Measurements from ENCODE around the gene TIGD3.

TIGD3 gene

GRCh38 chr11:65386307-65387140 is 32.0 kb downstream of the TIGD3 start, which contains the start of gene FRMD8:
FRMD8 (plus strand) TSS chr11:65386637; CDS start chr11:65387037, 400 bp downstream.
- Histone ChIP-seq H3K4me1 (ENCODE audit: control insufficient read depth, insufficient read depth, low read length) (peaks cover 6% of the 10 kb centered on the region), H3K27me3 (ENCODE audit: control insufficient read depth, insufficient read depth, low read length) (no peaks in the 10 kb centered on the region), H3K36me3 (ENCODE audit: control insufficient read depth, insufficient read depth, low read length) (no peaks in the 10 kb centered on the region)

DNA sequence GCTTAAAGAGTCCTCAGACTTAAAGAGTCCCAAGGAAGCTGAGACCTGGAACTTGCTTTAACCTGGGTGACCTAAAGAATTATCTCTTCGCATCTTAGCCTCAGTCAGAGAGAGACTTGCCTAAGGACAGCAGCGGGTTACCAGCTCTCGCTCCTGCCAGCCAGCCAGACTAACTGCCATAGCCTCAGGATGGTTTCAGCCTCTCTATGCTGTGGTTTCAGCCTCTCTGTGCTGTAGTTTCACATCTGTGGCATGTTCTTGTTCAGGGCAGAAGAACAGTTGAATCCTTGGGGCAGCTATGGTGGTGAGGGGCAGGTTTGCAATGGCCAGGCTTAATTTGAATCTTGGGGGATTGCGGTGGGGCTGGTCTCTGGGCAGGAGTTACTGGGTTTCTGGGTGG is 34.2 kb downstream of the TIGD3 start:
- no peak overlapping the region for H3K9ac ChIP-seq (ENCODE audit: low read depth, low read length)
- H3K27me3 ChIP-seq (ENCODE audit: control insufficient read depth, insufficient read depth, low read length) = no peaks in the 10 kb centered on the region
- peaks cover 6% of the 10 kb centered on the region for H3K36me3 ChIP-seq (ENCODE audit: control insufficient read depth, insufficient read depth, low read length)
- H3K4me3 ChIP-seq (ENCODE audit: low read depth, low read length) = no peak overlapping the region
- no peaks in the 10 kb centered on the region for H3K9me3 ChIP-seq (ENCODE audit: control insufficient read depth, insufficient read depth, low read length)
- H3K4me1 ChIP-seq (ENCODE audit: control insufficient read depth, insufficient read depth, low read length) = peaks cover 4% of the 10 kb centered on the region

More at GRCh38 chr11:65386307-65387140, 32.0 kb downstream of the TIGD3 start, which contains the start of gene FRMD8:
- Histone ChIP-seq H3K9me3 (ENCODE audit: control insufficient read depth, insufficient read depth, low read length) (no peaks in the 10 kb centered on the region), H3K4me3 (ENCODE audit: low read depth, low read length) (peak within 1 kb of the TSS; percentile 75), H3K9ac (ENCODE audit: low read depth, low read length) (peak within 1 kb of the TSS; percentile 81)

- no peaks in the 10 kb centered on the region for H3K9me3 ChIP-seq (ENCODE audit: control insufficient read depth, insufficient read depth, low read length)
- peaks cover 4% of the 10 kb centered on the region for H3K4me1 ChIP-seq (ENCODE audit: control insufficient read depth, insufficient read depth, low read length)
- H3K27me3 ChIP-seq (ENCODE audit: control insufficient read depth, insufficient read depth, low read length) = no peaks in the 10 kb centered on the region
- no peak overlapping the region for H3K4me3 ChIP-seq (ENCODE audit: low read depth, low read length)
- H3K36me3 ChIP-seq (ENCODE audit: control insufficient read depth, insufficient read depth, low read length) = peaks cover 10% of the 10 kb centered on the region
- H3K9ac ChIP-seq (ENCODE audit: low read depth, low read length) = no peak overlapping the region
These were observed 34.9 kb downstream of the TIGD3 start for GRCh38 chr11:65389294-65389980.

- Histone ChIP-seq H3K4me3 (ENCODE audit: low read depth, low read length) (no peak overlapping the region), H3K9me3 (ENCODE audit: control insufficient read depth, insufficient read depth, low read length) (no peaks in the 10 kb centered on the region), H3K36me3 (ENCODE audit: control insufficient read depth, insufficient read depth, low read length) (peaks cover 11% of the 10 kb centered on the region), H3K9ac (ENCODE audit: low read depth, low read length) (no peak overlapping the region), H3K27me3 (ENCODE audit: control insufficient read depth, insufficient read depth, low read length) (no peaks in the 10 kb centered on the region), H3K4me1 (ENCODE audit: control insufficient read depth, insufficient read depth, low read length) (peaks cover 4% of the 10 kb centered on the region)
These were observed 35.8 kb downstream of the TIGD3 start for GRCh38 chr11:65390099-65390941.

- no peaks in the 10 kb centered on the region for H3K9me3 ChIP-seq (ENCODE audit: control insufficient read depth, insufficient read depth, low read length)
- peaks cover 11% of the 10 kb centered on the region for H3K36me3 ChIP-seq (ENCODE audit: control insufficient read depth, insufficient read depth, low read length)
- H3K4me3 ChIP-seq (ENCODE audit: low read depth, low read length) = no peak overlapping the region
- no peaks in the 10 kb centered on the region for H3K27me3 ChIP-seq (ENCODE audit: control insufficient read depth, insufficient read depth, low read length)
- H3K4me1 ChIP-seq (ENCODE audit: control insufficient read depth, insufficient read depth, low read length) = peaks cover 4% of the 10 kb centered on the region
- H3K9ac ChIP-seq (ENCODE audit: low read depth, low read length) = no peak overlapping the region
These were observed 36.4 kb downstream of the TIGD3 start for GRCh38 chr11:65390996-65391395.

- Histone ChIP-seq H3K9me3 (ENCODE audit: control insufficient read depth, insufficient read depth, low read length) (no peaks in the 10 kb centered on the region), H3K4me1 (ENCODE audit: control insufficient read depth, insufficient read depth, low read length) (peaks cover 2% of the 10 kb centered on the region), H3K4me3 (ENCODE audit: low read depth, low read length) (no peak overlapping the region), H3K36me3 (ENCODE audit: control insufficient read depth, insufficient read depth, low read length) (peaks cover 19% of the 10 kb centered on the region), H3K9ac (ENCODE audit: low read depth, low read length) (no peak overlapping the region), H3K27me3 (ENCODE audit: control insufficient read depth, insufficient read depth, low read length) (no peaks in the 10 kb centered on the region)
These were observed 37.8 kb downstream of the TIGD3 start for GRCh38 chr11:65392186-65392829.

DNA sequence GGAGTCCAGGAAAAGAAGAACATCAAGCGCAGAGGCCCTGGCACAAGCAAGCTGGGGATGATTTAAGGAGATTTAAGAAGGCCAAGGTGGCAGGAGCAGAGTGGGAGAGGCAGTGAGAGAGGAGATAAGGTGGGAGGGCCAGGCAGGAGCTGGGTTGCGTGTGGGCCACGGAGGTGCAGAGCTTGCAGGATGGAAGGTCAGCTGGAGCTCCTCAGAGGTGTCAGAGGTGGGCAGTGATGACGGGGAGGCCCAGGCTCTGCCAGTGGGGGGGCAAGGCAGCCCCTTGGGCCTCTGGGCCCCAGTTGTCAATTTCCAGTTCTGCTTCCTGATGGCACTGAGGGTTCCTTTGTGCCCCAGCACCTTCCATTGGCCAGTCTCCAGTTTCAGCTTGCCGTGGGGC is 38.3 kb downstream of the TIGD3 start:
- H3K9me3 ChIP-seq (ENCODE audit: control insufficient read depth, insufficient read depth, low read length) = no peaks in the 10 kb centered on the region
- peaks cover 2% of the 10 kb centered on the region for H3K4me1 ChIP-seq (ENCODE audit: control insufficient read depth, insufficient read depth, low read length)
- peaks cover 22% of the 10 kb centered on the region for H3K36me3 ChIP-seq (ENCODE audit: control insufficient read depth, insufficient read depth, low read length)
- no peaks in the 10 kb centered on the region for H3K27me3 ChIP-seq (ENCODE audit: control insufficient read depth, insufficient read depth, low read length)
- H3K4me3 ChIP-seq (ENCODE audit: low read depth, low read length) = no peak overlapping the region
- no peak overlapping the region for H3K9ac ChIP-seq (ENCODE audit: low read depth, low read length)

DNA sequence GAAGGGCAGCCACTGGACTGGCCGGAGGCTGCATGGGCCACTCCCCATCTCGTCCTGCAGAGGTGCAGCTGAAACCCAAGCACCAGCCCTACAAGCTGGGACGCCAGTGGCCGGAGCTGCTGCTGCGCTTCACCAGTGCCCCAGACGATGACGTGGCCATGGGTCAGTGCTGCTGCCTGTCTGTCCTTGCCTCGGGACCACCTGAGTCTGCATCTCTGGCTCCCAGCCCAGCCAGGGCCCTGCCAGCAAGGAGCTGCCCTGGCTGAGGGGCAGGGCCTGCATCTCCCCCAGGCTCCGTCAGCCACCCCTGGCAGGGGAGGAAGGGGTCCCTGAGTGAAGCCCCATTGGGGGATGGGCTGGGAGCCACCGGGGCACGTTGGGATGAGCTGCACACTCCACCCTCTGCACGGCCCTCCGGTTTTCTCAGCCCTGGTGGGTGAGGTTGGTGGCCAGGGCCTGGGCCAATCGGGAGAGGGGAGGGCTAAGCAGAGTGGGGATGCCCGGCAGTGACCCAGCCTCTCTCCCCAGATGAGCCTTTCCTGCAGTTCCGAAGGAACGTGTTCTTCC is 39.0 kb downstream of the TIGD3 start:
- Histone ChIP-seq H3K27me3 (ENCODE audit: control insufficient read depth, insufficient read depth, low read length) (no peaks in the 10 kb centered on the region), H3K4me3 (ENCODE audit: low read depth, low read length) (no peak overlapping the region), H3K9ac (ENCODE audit: low read depth, low read length) (no peak overlapping the region), H3K4me1 (ENCODE audit: control insufficient read depth, insufficient read depth, low read length) (peaks cover 2% of the 10 kb centered on the region), H3K36me3 (ENCODE audit: control insufficient read depth, insufficient read depth, low read length) (peaks cover 28% of the 10 kb centered on the region), H3K9me3 (ENCODE audit: control insufficient read depth, insufficient read depth, low read length) (no peaks in the 10 kb centered on the region)

DNA sequence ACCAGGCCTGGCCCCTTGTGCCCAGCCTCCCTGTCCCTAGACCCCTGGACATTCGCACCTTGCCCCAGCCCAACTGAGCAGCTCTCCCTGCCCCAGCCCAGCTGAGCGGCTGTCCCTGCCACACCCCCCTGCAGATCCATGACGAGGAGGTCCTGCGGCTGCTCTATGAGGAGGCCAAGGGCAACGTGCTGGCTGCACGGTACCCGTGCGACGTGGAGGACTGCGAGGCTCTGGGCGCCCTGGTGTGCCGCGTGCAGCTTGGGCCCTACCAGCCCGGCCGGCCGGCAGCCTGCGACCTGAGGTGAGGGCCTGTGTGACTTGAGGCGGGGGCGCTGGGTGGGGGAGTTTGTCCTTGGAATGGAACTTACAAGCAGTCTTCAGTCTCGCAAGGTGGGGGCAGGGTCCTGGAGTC is 39.6 kb downstream of the TIGD3 start:
- Histone ChIP-seq H3K4me1 (ENCODE audit: control insufficient read depth, insufficient read depth, low read length) (peaks cover 2% of the 10 kb centered on the region), H3K27me3 (ENCODE audit: control insufficient read depth, insufficient read depth, low read length) (no peaks in the 10 kb centered on the region), H3K9me3 (ENCODE audit: control insufficient read depth, insufficient read depth, low read length) (no peaks in the 10 kb centered on the region), H3K36me3 (ENCODE audit: control insufficient read depth, insufficient read depth, low read length) (peaks cover 28% of the 10 kb centered on the region), H3K9ac (ENCODE audit: low read depth, low read length) (no peak overlapping the region), H3K4me3 (ENCODE audit: low read depth, low read length) (no peak overlapping the region)

- Histone ChIP-seq H3K4me1 (ENCODE audit: control insufficient read depth, insufficient read depth, low read length) (no peaks in the 10 kb centered on the region), H3K9ac (ENCODE audit: low read depth, low read length) (no peak overlapping the region), H3K36me3 (ENCODE audit: control insufficient read depth, insufficient read depth, low read length) (peaks cover 37% of the 10 kb centered on the region), H3K4me3 (ENCODE audit: low read depth, low read length) (no peak overlapping the region), H3K27me3 (ENCODE audit: control insufficient read depth, insufficient read depth, low read length) (no peaks in the 10 kb centered on the region), H3K9me3 (ENCODE audit: control insufficient read depth, insufficient read depth, low read length) (no peaks in the 10 kb centered on the region)
These were observed 41.5 kb downstream of the TIGD3 start for GRCh38 chr11:65395961-65396530.

Data from iPS-15b (cell line).